GM12878 (cell line): Measurements from ENCODE around the gene KLK2.

ENCODE experiments used
- NFYB ChIP-seq: IDR thresholded peaks from 2 replicates; pipeline ENCODE4 v1.6.1; 2011; ENCODE audit warnings: low read depth, mild to moderate bottlenecking, low read length, improper control_type of control experiment, moderate library complexity; ENCODE audit not compliant: insufficient read depth
- POLR2A ChIP-seq: IDR thresholded peaks from 2 replicates; pipeline ENCODE4 v1.6.1; 2011; ENCODE audit warnings: low read depth, mild to moderate bottlenecking, low read length
- RELA ChIP-seq: fragments of 450-650 bp; IDR thresholded peaks from 2 replicates; pipeline ENCODE4 v1.8.0; 2014; ENCODE audit warnings: borderline replicate concordance; ENCODE audit not compliant: partially characterized antibody
- REST ChIP-seq: IDR thresholded peaks from 2 replicates; pipeline ENCODE4 v1.6.1; 2012; ENCODE audit warnings: mild to moderate bottlenecking, low read depth, low read length
- ZBTB33 ChIP-seq: fragments of 450-650 bp; IDR thresholded peaks from 2 replicates; pipeline ENCODE4 v1.6.1; 2017; ENCODE audit warnings: mild to moderate bottlenecking

GRCh38 chr19:50896591-50897190 lies 23.5 kb downstream of the KLK2 start:
- TF ChIP-seq ZBTB33 (no peak), POLR2A (peak; percentile 51), REST (no peak), NFYB (no peak), RELA (peak; percentile 92)
